Activated CD8-positive, alpha-beta memory T cell treated with anti-CD3 and anti-CD28 coated beads, Interleukin-2, amount 50 U/mL, for 1 hour (primary cell): ENCODE data around the gene PTBP2.

Experiments
- DNase-seq: peaks from one replicate; pipeline ENCODE4 v3.0.0-alpha.2; 2020; ENCODE audit errors: extremely low read depth

The PTBP2 gene

DNA sequence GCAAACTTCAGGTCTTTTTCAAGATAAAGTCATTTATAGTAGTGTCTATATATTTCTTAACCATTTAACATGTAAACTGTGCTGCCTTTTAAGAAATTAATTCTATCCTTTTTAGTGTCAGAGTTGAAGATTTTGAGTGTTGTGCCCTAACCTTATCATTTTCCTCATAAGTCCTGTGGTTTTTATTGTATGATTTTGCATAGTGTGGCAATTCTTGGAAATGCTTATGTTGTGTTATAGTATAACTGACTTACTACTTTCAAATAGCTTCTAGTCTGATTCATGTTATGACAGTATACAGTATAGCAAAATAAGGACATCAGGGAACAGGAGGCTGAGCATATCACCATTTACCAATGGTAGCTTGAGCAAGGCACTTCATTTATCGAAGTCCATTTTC lies 99.1 kb downstream of the PTBP2 start:
- no peak for DNase-seq

DNA sequence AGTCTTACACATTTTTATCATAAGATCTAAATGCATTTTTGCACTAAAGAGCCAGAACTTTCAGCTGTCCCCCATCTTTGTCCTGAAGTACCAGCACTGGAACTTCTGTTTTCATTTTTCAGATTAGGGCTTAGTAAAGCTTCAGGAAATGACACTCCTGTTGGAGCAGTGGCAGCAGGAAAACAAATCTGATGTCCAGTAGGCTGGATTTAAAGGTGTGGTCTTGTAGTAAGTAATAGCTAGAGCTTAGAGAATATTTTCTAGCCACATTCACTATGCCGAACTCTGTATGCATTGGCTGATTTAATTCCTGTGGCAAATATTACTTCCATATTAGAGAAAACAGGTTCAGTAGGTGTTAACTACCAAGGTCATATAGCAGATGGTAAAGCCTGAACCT lies 103.6 kb downstream of the PTBP2 start:
- no peak for DNase-seq

DNA sequence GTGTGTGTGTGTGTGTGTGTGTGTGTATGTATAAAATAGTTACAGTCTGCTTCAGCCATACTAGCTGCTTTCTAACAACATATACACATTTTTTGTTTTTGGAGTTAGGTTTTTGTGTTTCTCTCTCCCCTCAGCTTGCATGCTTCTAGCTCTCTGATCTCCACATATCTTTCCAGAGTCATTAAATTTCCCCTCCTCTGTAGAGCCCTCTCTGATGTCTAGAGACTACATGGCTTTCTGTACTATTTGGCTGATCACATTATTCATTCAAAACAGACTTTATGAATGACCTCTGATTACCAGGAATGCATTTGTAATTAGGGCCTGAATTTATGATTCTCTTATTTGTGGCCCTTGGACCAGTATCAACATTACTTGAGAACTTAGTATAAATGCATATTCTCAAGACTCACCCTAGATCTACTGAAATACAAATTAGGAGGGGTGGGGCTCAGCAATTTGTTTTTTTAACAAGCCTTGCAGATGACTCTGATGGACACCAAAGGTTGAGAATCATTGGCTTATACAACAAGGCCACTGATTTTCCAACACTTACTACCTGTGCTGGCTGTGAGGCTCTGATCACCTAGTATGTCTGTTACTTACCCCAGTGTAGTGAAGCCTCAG lies 104.5 kb downstream of the PTBP2 start:
- no peak for DNase-seq

DNA sequence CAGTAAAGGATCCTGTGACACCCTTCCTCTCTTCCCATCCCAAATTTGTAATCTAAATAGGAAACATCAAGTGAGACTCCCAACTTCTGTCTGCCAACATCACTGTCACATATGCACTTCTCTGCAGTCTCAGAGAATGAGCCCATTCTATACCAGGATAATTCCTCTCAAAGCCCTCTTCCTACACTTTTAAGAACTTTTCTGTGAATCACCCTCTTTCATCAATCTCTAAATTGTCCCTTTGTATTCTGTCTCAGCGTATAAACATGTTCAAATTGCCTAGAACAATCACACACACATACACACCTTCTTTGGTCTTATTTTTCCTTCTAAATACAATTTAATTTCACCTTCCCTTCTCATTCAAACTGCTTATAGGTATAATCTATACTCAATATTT lies 111.8 kb downstream of the PTBP2 start:
- DNase-seq = no peak

DNA sequence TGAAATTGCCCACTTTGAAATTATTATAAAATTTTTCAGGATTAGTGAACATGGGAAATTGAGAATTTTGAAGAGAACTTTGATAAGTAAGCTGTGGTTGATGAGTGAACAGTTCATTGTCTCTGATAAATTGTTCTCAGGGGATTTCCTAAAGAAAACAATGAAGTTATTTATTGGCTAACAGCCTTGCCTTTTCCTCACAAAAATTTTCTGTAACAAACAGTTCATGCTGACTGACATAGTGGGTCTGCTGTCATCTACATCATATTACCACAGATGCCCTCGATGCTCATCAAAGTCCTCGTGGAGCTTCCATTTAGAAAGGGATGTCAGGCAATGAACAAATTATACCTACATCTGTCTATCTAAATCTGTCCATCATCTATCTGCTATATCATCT lies 113.4 kb downstream of the PTBP2 start:
- DNase-seq = no peak

DNA sequence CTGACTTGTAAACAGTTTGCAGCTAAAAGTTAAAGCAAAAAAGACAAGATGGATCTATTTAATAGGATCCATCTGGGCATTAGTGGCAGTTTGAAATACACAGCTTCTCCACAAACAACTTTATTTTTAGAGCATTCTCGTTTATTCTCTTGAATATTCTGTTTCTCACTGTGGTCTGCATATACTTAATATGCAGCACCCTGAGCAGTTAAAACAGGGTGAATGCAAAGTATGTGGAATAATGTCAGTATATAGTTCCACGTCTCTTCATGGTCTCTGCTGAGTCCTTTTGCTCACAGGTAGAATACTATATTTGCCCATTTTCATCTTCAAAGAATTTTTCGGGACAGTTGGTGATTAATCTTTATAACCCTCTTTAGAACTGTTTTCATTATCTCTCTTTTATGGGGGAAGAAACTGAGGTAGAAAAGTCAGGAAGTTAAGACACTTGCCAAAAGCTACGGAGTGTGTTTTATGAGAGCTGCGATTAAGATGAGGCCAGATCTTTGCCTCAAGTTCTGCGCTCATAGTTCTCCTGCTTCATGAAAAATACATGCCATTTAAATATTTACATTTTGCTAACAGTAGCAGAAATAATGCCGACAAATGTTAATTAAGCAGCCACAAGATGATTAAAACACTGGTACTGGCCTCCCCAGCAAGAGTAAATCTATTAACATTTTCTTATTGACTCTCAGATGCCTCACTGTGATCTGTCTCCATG lies 115.6 kb downstream of the PTBP2 start:
- no peak for DNase-seq

DNA sequence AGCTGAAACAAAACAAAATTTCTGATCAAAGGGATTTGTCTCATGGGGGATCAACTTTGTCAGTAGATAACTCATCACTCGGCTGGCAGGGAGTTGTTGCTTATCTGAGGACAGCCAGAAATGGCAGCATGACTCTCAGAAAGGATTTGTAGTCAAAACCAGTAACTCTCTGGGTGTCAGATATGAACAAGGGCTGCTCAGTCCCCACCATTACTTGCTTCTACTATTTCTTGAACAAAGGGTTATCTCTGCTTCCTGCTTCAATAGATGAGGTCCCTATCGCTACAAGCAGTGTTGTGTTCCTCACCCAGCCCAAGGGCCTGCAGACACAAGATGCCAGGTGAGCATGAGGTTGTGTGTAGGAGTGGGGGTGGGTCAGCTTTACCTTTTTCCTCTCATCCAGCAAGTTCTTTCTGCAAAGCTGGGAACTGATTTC lies 116.2 kb downstream of the PTBP2 start:
- no peak for DNase-seq

DNA sequence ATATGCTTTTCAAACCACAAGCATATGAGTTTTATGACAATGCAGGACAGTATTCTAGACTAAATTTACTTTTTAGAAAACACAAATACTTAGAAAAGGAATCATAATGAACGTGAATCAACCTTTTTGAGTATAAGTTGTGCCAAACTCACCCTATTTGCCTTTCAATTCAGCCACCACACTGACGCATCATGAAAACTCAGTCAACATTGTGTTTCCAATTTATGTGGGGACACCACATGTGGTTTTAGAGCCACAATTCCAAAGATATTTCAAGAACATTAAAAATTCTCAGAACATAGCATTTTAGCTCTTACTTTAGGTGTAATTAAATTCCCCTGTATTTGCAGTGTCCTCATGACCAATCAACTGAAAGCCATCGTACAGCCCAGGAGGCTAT lies 118.8 kb downstream of the PTBP2 start:
- DNase-seq = no peak

DNA sequence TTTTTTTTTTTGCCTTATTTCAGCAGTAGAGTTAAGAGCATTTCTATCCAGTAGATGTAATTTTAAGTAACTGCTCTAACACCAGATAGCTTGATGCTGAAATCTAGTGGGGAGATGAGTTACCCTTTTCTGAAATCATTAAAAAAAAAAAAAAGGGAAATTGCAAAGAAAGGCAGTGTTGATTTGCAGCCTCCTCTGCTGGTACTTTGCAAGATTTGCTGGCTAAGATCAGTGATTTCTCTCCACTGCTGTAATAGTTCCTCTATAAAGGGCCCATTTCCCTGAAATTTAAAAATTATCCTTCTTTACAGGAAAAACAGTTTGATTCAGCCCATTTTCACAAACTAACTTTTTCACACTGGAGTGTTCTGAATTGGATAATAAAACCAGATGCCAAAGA lies 120.6 kb downstream of the PTBP2 start:
- no peak for DNase-seq

DNA sequence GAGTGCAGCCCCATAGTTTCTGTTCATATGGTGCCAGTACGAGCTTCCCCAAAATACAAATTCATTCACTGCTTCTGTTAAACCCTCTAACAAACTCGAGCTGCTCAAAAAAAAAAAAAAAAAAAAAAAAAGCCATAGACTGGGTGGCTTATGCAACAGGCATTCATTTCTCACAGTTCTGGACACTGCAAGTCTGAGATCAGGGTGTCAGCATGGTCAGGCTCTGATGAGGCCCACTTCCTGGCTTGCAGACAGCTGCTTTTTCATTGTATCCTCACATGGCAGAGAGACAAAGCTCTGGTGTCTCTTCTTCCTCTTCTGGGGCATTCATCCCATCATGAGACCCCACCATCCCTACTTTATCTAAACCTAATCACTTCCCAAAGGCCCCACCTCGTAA lies 121.6 kb downstream of the PTBP2 start:
- no peak for DNase-seq

DNA sequence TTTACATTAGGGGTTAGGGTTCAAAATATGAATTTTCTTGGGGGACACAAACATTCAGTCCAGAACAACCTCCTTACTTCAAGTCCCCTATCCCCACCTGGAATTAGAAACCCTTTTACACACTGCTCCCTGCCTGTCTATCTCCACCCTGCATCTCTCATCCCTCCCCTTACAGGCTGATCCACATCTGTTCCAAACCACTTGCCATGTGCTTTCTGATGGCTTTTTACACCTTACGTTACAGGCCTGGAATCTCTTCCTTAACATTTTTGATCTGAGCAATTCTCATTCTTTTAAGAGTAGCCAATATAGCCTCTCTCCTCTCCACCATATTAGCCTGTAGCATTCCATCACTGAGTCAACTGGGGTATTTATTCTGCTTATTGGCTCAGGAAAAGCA lies 122.0 kb downstream of the PTBP2 start:
- no peak for DNase-seq

DNA sequence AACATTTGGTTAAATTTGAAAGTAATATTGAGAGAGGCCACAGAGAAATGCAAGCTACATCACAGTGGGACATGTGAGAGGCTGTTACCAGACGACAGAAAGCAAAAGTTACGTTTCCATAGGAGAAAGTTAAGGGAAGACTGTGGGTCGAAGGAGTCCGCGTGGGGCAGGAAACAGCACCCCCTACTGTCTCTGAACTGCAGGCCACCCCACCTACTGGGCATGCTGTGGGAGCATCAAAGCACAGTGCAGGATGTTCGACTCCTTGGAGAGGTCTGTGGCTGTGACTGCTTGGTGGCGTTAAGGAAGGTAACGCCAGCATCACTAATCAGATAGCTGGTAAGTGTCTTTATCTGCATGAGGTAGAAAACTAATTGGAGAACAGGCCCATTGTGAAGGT lies 123.9 kb downstream of the PTBP2 start:
- DNase-seq = no peak

DNA sequence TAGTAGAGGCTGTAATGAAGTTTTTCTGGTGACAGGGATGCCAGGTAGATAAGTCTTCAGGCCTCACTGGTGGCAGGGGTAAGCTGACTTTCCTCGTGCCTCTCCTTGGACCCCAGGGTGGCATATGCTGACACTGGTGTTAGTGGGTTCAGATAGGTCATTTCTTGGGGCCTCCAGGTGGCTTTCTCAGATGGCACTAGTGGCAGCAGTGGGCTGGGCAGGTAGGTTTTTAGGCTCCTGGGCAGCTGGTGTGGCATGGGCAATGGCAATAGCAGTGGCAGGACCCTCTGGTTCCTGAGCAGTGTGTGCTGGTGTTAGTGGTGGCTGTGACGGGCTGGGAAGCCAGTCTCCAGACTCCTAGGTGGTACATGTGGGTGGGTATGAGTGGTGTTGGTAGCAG lies 140.3 kb downstream of the PTBP2 start:
- no peak for DNase-seq

DNA sequence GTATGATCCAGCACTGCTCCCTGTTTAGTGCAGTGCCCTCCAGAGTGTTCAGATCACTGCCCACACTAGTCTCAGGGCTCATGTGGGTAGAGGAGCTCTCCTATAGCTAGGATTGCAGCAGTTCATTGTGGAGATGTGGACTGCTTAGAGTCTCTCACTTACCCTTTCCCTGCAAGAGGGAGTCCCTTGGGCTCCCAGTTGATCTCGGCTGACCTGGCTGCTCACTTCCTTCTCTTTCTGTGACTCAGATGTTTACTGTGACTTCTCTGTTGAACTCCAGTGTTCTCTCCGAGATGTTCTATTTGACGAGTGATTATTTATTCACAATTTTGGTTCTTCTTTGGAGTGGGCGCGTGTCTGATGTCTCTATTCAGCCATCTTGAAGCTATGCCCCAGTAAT lies 141.9 kb downstream of the PTBP2 start:
- no peak for DNase-seq
